HL-60 (cell line): Measurements from ENCODE around the gene MPLKIP.

Experiments
- GABPA ChIP-seq: IDR thresholded peaks from 2 replicates; pipeline ENCODE4 v1.6.1; 2012; ENCODE audit warnings: low read depth
- POLR2AphosphoS5 ChIP-seq: IDR thresholded peaks from 2 replicates; pipeline ENCODE4 v1.6.1; 2012; ENCODE audit warnings: low read depth
- REST ChIP-seq: IDR thresholded peaks from 2 replicates; pipeline ENCODE4 v1.6.1; 2012; ENCODE audit warnings: low read depth; ENCODE audit not compliant: insufficient replicate concordance
- TF ChIP-seq, protein P1 (sequence below): IDR thresholded peaks from one replicate; pipeline ENCODE4 v1.5.1; 2011; ENCODE audit warnings: low read length, control low read depth, inconsistent platforms; ENCODE audit not compliant: insufficient read depth

DNA sequence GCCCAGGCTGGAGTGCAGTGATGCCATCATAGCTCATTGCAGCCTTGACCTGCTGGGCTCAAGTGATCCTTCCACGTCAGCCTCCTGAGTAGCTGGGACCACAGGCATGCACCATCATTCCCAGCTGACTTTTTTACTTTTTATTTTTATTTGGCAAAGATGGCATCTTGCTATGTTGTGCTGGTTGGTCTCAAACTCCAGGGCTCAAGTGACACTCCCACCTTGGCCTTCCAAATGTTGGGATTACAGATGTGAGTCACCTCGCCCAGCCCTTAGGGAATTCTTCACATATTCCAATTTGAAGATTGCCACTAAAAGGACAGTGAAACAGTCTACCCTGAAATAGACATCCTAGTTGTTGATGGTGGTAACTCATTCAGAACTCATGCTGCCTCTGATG lies 28.1 kb upstream of the MPLKIP start:
- TF ChIP-seq, protein P1, sequence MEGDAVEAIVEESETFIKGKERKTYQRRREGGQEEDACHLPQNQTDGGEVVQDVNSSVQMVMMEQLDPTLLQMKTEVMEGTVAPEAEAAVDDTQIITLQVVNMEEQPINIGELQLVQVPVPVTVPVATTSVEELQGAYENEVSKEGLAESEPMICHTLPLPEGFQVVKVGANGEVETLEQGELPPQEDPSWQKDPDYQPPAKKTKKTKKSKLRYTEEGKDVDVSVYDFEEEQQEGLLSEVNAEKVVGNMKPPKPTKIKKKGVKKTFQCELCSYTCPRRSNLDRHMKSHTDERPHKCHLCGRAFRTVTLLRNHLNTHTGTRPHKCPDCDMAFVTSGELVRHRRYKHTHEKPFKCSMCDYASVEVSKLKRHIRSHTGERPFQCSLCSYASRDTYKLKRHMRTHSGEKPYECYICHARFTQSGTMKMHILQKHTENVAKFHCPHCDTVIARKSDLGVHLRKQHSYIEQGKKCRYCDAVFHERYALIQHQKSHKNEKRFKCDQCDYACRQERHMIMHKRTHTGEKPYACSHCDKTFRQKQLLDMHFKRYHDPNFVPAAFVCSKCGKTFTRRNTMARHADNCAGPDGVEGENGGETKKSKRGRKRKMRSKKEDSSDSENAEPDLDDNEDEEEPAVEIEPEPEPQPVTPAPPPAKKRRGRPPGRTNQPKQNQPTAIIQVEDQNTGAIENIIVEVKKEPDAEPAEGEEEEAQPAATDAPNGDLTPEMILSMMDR = no peak
- no peak for TF ChIP-seq REST
- TF ChIP-seq GABPA = no peak
- TF ChIP-seq POLR2AphosphoS5 = no peak
